ENCODE results near the gene YRDC. TPM values are rescaled to one million over a fixed set of nuclear protein-coding genes. Genes with fewer than 3 reads are reported as not detected.

Gene YRDC
- total and polyA plus RNA-seq, 3 donors from 2014 or later = 39.7 to 46.7 (median 42.8) TPM

GRCh38 chr1:37813529-37814145, 5.6 kb upstream of the YRDC start:
- DNase-seq = no peak
- no peaks in the 10 kb centered on the region for H3K9me3 ChIP-seq
- no peaks in the 10 kb centered on the region for H3K36me3 ChIP-seq (ENCODE audit: low read depth, missing control alignments)
- H3K27me3 ChIP-seq = no peaks in the 10 kb centered on the region
- TF ChIP-seq POLR2A (IDR thresholded peaks at IDR 0.05) = no peak
- no peak for TF ChIP-seq CTCF (IDR thresholded peaks at IDR 0.05)
- whole genome bisulfite sequencing, 2 donors = 72 to 83% methylated on average over 2 of the region's 2 CpGs
- H3K4me1 ChIP-seq = peaks cover 27% of the 10 kb centered on the region
- H3K27ac ChIP-seq = no peak overlapping the region
- no peak overlapping the region for H3K4me3 ChIP-seq
- intact Hi-C loops (cut with DNase I; ENCODE audit: low total_unique reads) = no loop called here

GRCh38 chr1:37811027-37811655, 3.1 kb upstream of the YRDC start:
- no peaks in the 10 kb centered on the region for H3K27me3 ChIP-seq
- H3K36me3 ChIP-seq (ENCODE audit: low read depth, missing control alignments) = no peaks in the 10 kb centered on the region
- 33 to 43% methylated on average over 7 of the region's 7 CpGs for WGBS, 2 donors
- intact Hi-C loops (cut with DNase I; ENCODE audit: low total_unique reads) = no loop called here
- no peaks in the 10 kb centered on the region for H3K9me3 ChIP-seq
- H3K4me3 ChIP-seq = no peak overlapping the region
- TF ChIP-seq CTCF (IDR thresholded peaks at IDR 0.05) (peak; percentile 41 to 73 (median 48)), POLR2A (IDR thresholded peaks at IDR 0.05) (no peak)
- no peak overlapping the region for H3K27ac ChIP-seq
- DNase-seq = peak; percentile 78
- peaks cover 32% of the 10 kb centered on the region for H3K4me1 ChIP-seq

GRCh38 chr1:37809942-37810341, 1.9 kb upstream of the YRDC start:
- intact Hi-C loops (cut with DNase I; ENCODE audit: low total_unique reads) = no loop called here
- H3K27ac ChIP-seq = peak overlapping the region in 1 of 2 donors; percentile 98
- DNase-seq = no peak

GRCh38 chr1:37808369-37809319, 636 bp upstream of the YRDC start:
- Histone ChIP-seq H3K27me3 (no peaks in the 10 kb centered on the region), H3K9me3 (no peaks in the 10 kb centered on the region), H3K27ac (peak overlapping the region; percentile 92 to 98), H3K4me3 (peak overlapping the region; percentile 86 to 93), H3K4me1 (peaks cover 42% of the 10 kb centered on the region), H3K36me3 (ENCODE audit: low read depth, missing control alignments) (no peaks in the 10 kb centered on the region)
- intact Hi-C loops (cut with DNase I; ENCODE audit: low total_unique reads) = no loop called here
- TF ChIP-seq CTCF (IDR thresholded peaks at IDR 0.05) = no peak
- no peak for TF ChIP-seq POLR2A (IDR thresholded peaks at IDR 0.05)
- peak; percentile 87 for DNase-seq
- 1 to 4% methylated on average over 9 to 54 of the region's 54 CpGs for WGBS, 2 donors

More at GRCh38 chr1:37809942-37810341, 1.9 kb upstream of the YRDC start:
- no peak for TF ChIP-seq POLR2A (IDR thresholded peaks at IDR 0.05)
- TF ChIP-seq CTCF (IDR thresholded peaks at IDR 0.05) = no peak
- Histone ChIP-seq H3K27me3 (no peaks in the 10 kb centered on the region), H3K36me3 (ENCODE audit: low read depth, missing control alignments) (no peaks in the 10 kb centered on the region), H3K4me3 (no peak overlapping the region), H3K9me3 (no peaks in the 10 kb centered on the region), H3K4me1 (peaks cover 42% of the 10 kb centered on the region)
- WGBS, 2 donors = 20 to 30% methylated on average over 2 of the region's 2 CpGs

All from testis (tissue), 3 donors.